HTERT RPE-1 (cell line): ENCODE results near the gene IBA57.
"Not testable (repeated sequence)": the region's sequence is repeated elsewhere in the genome, so short reads cannot be mapped to it uniquely, and the experiment has no call there.

Experiments
- in situ Hi-C: fragments of 300-500 bp; cut with MboI; formaldehyde crosslinking; loops from 4 replicates; pipeline ENCODE4 v1.14.3; 2020; ENCODE audit warnings: low sequenced_read_pairs

Gene IBA57

DNA sequence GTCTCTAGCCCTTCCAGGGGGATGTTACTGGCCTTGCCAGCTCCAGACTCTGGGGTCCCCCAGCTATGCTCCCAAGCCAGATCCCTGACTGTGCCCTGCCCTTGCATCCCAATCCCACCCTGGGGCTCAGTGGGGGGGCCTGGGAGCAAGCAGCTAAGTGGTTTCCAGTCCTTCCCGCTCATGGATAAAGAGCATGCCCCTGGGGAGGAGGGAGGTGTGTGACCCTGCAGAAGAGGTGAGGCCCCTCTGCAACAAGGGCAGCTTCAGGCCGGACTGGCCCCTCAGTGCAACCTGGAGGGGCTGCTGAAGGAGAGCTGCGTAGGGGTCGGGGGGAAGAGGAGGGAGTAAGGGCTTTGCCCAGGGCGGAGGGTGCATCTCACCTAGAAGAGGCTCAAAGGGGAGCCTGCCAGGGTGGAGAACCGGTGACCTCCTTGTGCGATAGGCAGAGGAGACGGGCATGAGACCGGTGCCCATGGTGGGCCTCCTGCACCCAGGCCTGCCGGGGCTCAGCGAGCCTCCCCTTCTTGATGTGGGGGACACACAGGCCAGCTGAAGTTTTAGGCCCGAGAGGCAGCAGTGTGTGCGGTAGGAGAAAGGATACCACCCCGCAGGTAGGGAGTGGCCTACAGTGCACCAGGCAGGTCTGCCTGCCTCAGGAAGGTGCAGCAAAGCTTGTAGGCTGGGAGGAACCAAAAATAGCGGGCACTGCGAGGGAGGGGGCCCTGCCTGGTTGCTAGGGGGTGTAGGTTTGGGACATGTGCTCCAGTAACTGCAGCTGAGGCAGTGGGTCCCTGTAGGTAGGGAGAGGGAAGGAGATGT lies 45.3 kb downstream of the IBA57 start:
- in situ Hi-C loops = no loop called here

DNA sequence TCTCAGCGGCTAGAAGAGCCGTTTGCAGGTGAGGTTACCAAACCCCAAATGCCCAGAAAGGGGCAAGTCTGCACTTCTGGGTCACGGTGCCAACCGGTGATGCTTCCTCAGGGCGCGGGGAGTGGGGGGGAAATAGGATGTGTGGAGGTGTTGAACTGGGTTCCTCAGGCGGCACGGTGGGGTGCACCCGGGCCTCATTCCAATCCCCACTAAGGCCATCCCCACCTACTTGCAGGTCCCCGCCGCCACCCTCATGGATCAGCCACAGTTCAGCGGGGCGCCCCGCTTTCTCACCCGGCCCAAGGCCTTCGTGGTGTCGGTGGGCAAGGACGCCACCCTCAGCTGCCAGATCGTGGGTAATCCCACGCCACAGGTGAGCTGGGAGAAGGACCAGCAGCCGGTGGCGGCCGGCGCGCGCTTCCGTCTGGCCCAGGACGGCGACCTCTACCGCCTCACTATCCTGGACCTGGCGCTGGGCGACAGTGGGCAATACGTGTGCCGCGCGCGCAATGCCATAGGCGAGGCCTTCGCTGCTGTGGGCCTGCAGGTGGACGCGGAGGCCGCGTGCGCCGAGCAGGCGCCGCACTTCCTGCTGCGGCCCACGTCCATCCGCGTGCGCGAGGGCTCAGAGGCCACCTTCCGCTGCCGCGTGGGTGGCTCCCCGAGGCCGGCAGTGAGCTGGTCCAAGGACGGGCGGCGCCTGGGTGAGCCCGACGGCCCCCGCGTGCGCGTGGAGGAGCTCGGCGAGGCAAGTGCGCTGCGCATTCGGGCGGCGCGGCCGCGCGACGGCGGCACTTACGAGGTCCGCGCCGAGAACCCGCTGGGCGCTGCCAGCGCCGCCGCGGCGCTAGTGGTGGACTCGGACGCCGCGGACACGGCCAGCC lies 46.2 kb downstream of the IBA57 start:
- in situ Hi-C loops = no loop called here

DNA sequence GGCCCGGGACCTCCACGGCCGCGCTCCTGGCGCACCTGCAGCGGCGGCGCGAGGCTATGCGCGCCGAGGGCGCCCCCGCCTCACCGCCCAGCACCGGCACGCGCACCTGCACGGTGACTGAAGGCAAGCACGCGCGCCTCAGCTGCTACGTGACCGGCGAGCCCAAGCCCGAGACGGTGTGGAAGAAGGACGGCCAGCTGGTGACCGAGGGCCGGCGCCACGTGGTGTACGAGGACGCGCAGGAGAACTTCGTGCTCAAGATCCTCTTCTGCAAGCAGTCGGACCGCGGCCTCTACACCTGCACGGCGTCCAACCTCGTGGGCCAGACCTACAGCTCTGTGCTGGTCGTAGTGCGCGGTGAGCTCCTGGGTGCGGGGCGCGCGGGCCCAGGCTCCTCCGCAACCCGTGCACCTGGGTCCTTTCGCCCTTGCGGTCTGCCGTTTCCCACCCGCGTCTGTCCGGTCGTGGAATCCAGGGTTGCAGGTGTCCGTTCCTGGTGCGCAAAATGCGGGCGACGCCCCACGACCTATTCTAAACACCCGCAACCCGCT lies 46.9 kb downstream of the IBA57 start:
- in situ Hi-C loops = no loop called here

DNA sequence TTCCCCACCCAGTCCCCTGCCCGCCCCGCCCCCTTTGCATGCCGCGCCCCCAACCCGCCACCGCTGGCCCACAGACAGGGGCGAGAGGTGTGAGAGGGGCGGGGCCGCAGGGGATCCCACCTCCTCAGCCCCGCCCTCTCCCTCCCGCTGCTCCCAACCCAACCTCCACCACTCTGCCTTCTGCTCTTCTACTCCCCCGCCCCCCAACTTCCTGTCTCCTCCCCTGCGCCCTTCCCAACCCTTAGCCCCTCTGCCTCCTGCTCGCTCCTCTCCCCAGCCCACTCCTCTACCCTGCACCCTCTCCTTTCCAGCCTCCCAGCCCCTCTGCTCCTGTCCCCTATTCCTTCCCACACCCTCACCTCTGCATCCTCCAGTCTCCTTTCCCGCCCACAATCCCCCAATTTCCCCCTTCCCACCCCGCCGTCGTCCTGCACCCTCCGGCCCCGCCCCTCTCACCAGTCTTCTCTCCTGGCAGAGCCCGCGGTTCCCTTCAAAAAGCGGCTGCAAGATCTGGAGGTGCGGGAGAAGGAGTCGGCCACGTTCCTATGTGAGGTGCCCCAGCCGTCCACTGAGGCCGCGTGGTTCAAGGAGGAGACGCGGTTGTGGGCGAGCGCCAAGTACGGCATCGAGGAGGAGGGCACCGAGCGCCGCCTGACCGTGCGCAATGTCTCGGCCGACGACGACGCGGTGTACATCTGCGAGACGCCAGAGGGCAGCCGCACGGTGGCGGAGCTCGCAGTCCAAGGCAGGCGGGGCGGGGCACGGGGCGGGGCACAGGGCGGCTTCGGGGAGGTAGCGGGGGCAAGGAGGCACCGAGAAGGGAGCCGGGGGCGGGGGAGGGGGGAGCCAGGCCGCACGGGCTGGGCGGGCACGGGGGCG lies 47.6 kb downstream of the IBA57 start:
- in situ Hi-C loops = no loop called here

GRCh38 chr1:228213917-228214808 lies 48.6 kb downstream of the IBA57 start:
- in situ Hi-C loops = no loop called here

- in situ Hi-C loops = no loop called here
These were observed 49.5 kb downstream of the IBA57 start for GRCh38 chr1:228214921-228215662.

GRCh38 chr1:228215663-228216116 lies 50.1 kb downstream of the IBA57 start:
- in situ Hi-C loops = no loop called here

- in situ Hi-C loops = no loop called here
These were observed 51.0 kb downstream of the IBA57 start for GRCh38 chr1:228216371-228217320.

GRCh38 chr1:228217551-228218344 lies 52.1 kb downstream of the IBA57 start:
- in situ Hi-C loops = no loop called here

- in situ Hi-C loops = no loop called here
These were observed 53.1 kb downstream of the IBA57 start for GRCh38 chr1:228218513-228219244.

DNA sequence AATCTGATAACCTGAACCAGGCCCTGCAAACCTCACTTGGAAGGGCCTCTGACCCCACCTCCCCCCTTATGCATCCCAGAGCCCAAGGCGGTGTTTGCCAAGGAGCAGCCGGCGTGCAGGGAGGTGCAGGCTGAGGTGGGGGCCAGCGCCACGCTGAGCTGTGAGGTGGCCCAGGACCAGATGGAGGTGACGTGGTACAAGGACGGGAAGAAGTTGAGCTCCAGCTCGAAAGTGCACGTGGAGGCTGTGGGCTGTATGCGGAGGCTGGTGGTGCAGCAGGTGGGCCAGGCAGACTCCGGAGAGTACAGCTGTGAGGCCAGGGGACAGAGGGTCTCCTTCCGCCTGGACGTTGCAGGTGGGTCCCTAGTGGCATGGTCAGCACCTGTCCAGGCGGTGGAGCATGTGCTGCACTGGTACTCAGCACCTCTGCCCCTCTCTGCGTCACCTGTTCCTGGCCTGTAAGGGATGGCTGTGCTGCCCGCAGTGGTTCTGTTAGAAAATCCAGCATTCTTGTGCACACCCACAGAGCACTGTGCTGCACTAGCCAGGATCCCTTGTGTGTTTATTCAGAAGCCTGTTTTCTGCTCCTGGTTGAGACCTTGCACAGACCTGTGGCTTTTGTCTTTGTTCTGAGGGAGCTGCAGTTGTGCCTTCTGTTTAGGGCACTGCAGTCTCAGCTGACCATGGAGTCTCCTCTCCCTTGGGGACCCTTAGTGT lies 53.8 kb downstream of the IBA57 start:
- in situ Hi-C loops = no loop called here

GRCh38 chr1:228219962-228220780 lies 54.6 kb downstream of the IBA57 start:
- in situ Hi-C loops = no loop called here

DNA sequence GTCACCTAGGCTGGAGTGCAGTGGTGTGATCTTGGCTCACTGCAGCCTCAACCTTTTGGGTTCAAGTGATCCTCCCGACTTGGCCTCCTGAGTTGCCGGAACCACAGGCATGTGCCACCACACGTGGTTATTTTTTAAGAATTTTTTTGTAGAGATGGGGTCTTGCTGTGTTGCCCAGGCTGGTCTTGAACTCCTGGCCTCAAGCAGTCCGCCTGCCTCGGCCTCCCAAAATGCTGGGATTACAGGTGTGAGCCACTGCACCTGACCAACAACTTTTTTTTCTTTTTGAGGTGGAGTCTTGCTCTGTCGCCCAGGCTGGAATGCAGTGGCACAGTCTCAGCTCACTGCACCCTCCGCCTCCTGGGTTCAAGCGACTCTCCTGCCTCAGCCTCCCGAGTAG lies 55.5 kb downstream of the IBA57 start:
- in situ Hi-C loops = not testable (repeated sequence)

- in situ Hi-C loops = no loop called here
These were observed 56.9 kb downstream of the IBA57 start for GRCh38 chr1:228222548-228222947.
